ENCODE data around the gene SMIM17.

DNA sequence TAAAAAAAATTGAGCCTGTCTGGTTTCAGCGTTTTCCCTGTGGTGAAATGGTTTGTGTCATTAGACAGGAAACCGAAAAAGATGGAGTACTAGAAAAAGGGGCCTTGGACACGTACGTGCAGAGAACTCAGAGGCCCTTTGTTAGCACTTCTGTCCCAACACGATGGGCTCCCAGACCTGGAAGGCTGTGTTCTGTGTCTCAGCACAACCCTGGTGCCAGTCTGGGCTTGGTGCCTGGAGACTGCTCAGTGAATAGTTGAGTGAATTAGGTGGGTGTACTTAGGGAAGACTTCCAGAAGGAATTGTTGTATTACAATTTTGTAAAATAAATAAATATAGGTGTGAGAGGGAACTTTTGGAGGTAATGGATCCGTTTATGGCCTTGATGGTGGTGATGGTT lies 39.1 kb upstream of the SMIM17 start:
- TF ChIP-seq EZH2phosphoT487 (IDR thresholded peaks at IDR 0.05; ENCODE audit: insufficient read depth, low read depth) (no peak), EZH2 (IDR thresholded peaks at IDR 0.05; ENCODE audit: insufficient read depth, poor library complexity, severe bottlenecking) (no peak)

Measured in GM23248 (cell line).